ENCODE measurements around the gene PLG. TPM values are rescaled to one million over a fixed set of nuclear protein-coding genes. Genes with fewer than 3 reads are reported as not detected.

The PLG gene
- total RNA-seq, 4 donors from 2014 or later, result 5.1 TPM; not detected in 3

DNA sequence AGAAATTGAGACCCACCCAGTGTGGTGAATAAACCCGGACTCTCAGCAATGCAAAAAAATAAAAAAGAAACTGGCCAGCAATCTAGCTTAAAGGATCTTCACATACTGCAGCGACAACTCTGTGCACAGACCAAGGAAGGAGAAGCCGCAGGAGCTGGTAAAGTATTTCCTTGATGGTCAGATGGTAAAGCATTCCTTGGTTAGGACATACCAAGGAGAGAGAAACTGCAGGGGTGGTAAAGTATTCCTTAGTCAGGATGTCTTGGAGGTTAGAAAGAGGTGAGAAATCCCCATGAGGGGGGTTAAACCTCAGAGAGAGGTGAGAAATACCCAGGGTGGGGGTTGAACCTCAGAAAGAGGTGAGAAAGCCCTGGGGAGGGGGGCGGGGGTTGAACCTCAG, 86.8 kb downstream of the PLG start:
- TF ChIP-seq, protein P1, sequence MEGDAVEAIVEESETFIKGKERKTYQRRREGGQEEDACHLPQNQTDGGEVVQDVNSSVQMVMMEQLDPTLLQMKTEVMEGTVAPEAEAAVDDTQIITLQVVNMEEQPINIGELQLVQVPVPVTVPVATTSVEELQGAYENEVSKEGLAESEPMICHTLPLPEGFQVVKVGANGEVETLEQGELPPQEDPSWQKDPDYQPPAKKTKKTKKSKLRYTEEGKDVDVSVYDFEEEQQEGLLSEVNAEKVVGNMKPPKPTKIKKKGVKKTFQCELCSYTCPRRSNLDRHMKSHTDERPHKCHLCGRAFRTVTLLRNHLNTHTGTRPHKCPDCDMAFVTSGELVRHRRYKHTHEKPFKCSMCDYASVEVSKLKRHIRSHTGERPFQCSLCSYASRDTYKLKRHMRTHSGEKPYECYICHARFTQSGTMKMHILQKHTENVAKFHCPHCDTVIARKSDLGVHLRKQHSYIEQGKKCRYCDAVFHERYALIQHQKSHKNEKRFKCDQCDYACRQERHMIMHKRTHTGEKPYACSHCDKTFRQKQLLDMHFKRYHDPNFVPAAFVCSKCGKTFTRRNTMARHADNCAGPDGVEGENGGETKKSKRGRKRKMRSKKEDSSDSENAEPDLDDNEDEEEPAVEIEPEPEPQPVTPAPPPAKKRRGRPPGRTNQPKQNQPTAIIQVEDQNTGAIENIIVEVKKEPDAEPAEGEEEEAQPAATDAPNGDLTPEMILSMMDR (IDR thresholded peaks at IDR 0.05), result no peak
- TF ChIP-seq EP300 (IDR thresholded peaks at IDR 0.05) (no peak), POLR2A (IDR thresholded peaks at IDR 0.05) (no peak), POLR2AphosphoS5 (IDR thresholded peaks at IDR 0.05) (no peak)
- Histone ChIP-seq H3K36me3 (no peaks in the 10 kb centered on the region), H3K27ac (no peak overlapping the region), H3K4me3 (no peak overlapping the region), H3K9me3 (no peaks in the 10 kb centered on the region), H3K27me3 (no peaks in the 10 kb centered on the region), H3K4me1 (peaks cover 3% of the 10 kb centered on the region)
- DNase-seq (ENCODE audit: low spot score in 2 of 2), result no peak
- 62% methylated on average over 4 of the region's 4 CpGs for WGBS

DNA sequence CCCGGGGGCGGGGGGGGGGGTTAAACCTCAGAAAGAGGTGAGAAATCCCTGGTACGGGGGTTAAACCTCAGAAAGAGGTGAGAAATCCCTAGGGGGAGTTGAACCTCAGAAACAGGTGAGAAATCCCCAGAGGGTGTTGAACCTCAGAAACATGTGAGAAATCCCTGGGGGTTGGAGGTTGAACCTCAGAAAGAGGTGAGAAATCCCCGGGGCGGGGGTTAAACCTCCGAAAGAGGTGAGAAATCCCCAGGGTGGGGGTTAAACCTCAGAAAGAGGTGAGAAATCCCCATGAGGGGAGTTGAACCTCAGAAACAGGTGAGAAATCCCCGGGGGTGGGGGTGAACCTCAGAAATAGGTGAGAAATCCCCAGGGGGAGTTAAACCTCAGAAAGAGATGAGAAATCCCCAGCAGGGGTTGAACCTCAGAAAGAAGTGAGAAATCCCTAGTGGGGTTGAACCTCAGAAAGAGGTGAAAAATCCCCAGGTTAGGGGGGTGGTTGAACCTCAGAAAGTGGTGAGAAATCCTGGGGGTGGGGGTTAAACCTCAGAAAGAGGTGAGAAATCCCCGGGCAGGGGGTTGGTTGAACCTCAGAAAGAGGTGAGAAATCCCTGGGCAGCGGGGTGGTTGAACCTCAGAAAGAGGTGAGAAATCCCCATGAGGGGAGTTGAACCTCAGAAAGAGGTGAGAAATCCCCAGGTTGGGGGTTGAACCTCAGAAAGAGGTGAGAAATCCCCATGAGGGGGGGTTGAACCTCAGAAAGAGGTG, 87.4 kb downstream of the PLG start:
- 54% methylated on average over 5 of the region's 9 CpGs for WGBS
- H3K36me3 ChIP-seq, result no peaks in the 10 kb centered on the region
- TF ChIP-seq POLR2A (IDR thresholded peaks at IDR 0.05), result no peak
- no peak for TF ChIP-seq POLR2AphosphoS5 (IDR thresholded peaks at IDR 0.05)
- no peak for TF ChIP-seq EP300 (IDR thresholded peaks at IDR 0.05)
- TF ChIP-seq, protein P1 (IDR thresholded peaks at IDR 0.05), result no peak
- H3K9me3 ChIP-seq, result no peaks in the 10 kb centered on the region
- no peak for DNase-seq (ENCODE audit: low spot score in 2 of 2)
- peaks cover 3% of the 10 kb centered on the region for H3K4me1 ChIP-seq
- no peak overlapping the region for H3K27ac ChIP-seq
- no peak overlapping the region for H3K4me3 ChIP-seq
- H3K27me3 ChIP-seq, result no peaks in the 10 kb centered on the region

DNA sequence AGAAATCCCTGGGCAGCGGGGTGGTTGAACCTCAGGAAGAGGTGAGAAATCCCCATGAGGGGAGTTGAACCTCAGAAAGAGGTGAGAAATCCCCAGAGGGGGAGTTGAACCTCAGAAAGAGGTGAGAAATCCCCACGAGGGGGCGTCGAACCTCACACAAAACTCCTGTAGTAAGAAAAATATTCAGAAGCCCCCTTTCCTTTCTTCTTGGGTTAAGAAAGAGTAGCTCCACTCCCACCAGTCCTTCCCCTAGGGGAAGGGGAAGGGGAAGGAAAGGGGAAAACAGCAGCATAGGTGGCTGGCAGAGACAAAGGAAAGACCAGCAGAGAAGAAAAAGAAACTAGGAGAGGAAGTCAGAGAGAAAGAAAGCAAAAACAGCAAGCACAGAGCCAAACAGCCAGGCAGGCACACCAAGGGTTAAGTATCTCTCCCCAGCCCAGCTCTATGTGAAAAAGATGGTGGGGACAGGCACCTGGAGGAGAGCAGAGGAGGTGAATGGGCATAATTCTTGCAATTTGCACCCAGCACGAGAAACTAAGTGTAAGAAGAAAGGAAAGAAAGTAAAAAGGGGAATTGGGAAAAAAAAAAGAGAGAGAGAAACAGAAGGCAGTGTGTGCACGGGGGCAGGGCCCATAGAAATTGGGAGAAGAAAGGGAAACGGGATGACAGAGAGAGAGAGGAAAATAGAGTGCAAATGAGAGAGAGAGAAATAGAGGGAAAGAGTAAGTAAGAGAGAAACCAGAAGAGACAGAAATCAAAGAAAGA, 88.2 kb downstream of the PLG start:
- H3K4me1 ChIP-seq, result peaks cover 3% of the 10 kb centered on the region
- no peaks in the 10 kb centered on the region for H3K36me3 ChIP-seq
- no peak for TF ChIP-seq EP300 (IDR thresholded peaks at IDR 0.05)
- TF ChIP-seq, protein P1 (IDR thresholded peaks at IDR 0.05), result no peak
- H3K9me3 ChIP-seq, result no peaks in the 10 kb centered on the region
- DNase-seq (ENCODE audit: low spot score in 2 of 2), result no peak
- no peak overlapping the region for H3K27ac ChIP-seq
- H3K4me3 ChIP-seq, result no peak overlapping the region
- WGBS, result 43% methylated on average over 7 of the region's 7 CpGs
- no peaks in the 10 kb centered on the region for H3K27me3 ChIP-seq

DNA sequence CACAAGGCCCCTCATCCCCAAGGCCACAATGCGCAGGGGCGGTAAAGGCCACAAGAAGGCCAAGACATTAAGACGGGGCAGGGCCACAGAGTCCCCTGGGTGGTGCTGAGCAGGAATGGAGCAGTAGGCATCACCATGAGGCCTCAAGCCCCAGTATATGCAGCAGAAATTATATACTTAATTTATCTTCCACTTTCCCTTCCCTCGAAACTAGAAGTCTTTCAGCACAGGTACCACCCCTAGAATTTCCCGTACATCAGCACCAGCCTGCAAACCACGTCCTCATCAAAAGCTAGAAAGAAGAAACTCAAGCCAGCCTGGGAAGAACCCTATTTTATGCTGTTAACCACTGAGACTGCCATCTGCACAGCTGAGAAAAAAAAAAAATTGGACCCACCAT, 89.4 kb downstream of the PLG start:
- Histone ChIP-seq H3K36me3 (no peaks in the 10 kb centered on the region), H3K27me3 (no peaks in the 10 kb centered on the region), H3K9me3 (no peaks in the 10 kb centered on the region), H3K4me1 (peaks cover 3% of the 10 kb centered on the region), H3K4me3 (no peak overlapping the region), H3K27ac (no peak overlapping the region)
- WGBS, result 64% methylated on average over 5 of the region's 6 CpGs
- no peak for DNase-seq (ENCODE audit: low spot score in 2 of 2)
- no peak for TF ChIP-seq POLR2AphosphoS5 (IDR thresholded peaks at IDR 0.05)
- TF ChIP-seq, protein P1 (IDR thresholded peaks at IDR 0.05), result no peak
- no peak for TF ChIP-seq POLR2A (IDR thresholded peaks at IDR 0.05)
- no peak for TF ChIP-seq EP300 (IDR thresholded peaks at IDR 0.05)

DNA sequence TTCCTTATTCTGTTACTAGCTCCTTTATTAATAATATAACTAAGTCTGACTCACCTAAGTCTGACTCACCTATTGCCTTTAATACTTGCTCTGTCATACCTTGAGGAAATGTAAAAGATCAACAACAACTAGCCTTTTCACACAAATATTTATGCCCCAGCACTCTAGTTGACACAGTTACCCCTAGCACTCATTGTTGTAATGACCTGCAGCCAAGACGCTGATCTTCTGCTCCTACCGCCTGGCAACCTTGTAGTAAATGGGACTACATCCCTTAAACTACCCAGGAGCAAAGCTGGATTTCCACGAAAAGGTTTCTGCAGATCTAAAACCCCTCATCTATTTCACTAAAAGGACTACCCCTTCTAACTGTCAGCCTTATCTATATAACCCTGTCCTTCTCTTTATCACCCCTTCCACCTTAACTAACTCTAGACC, 90.0 kb downstream of the PLG start:
- DNase-seq (ENCODE audit: low spot score in 2 of 2), result no peak
- Histone ChIP-seq H3K9me3 (no peaks in the 10 kb centered on the region), H3K4me1 (peaks cover 3% of the 10 kb centered on the region), H3K36me3 (no peaks in the 10 kb centered on the region), H3K27ac (no peak overlapping the region), H3K4me3 (no peak overlapping the region), H3K27me3 (no peaks in the 10 kb centered on the region)
- TF ChIP-seq POLR2A (IDR thresholded peaks at IDR 0.05), result no peak
- TF ChIP-seq, protein P1 (IDR thresholded peaks at IDR 0.05), result no peak
- no peak for TF ChIP-seq EP300 (IDR thresholded peaks at IDR 0.05)
- TF ChIP-seq POLR2AphosphoS5 (IDR thresholded peaks at IDR 0.05), result no peak
- WGBS, result 73% methylated on average over 3 of the region's 3 CpGs
